Transverse colon (tissue), 3 donors: ENCODE results near the gene ZNF286A.

Experiments used
- CTCF ChIP-seq, 5 experiments: fragments of 200-600 bp in 3 of 5; fragments of 450-650 bp in 2 of 5; sonication (generic) in 3 of 5; IDR thresholded peaks; 1 replicate in 2 of 5; 2 replicates in 3 of 5; pipeline ENCODE4 v1.5.1; 2016 to 2017; ENCODE audit warnings: antibody characterized with exemption in 5 of 5, inconsistent platforms in 3 of 5, mild to moderate bottlenecking in 2 of 5, moderate library complexity in 1 of 5
- POLR2A ChIP-seq: fragments of 450-650 bp; IDR thresholded peaks from one replicate; pipeline ENCODE4 v1.6.1; 2016; ENCODE audit warnings: antibody characterized with exemption, mild to moderate bottlenecking, moderate library complexity

GRCh38 chr17:15738066-15738465, 38.5 kb downstream of the ZNF286A start:
- TF ChIP-seq POLR2A (no peak), CTCF (IDR thresholded peaks at IDR 0.05) (no peak)
